ENCODE results near the gene PRDM13. TPM values are rescaled to one million over a fixed set of nuclear protein-coding genes. Genes with fewer than 3 reads are reported as not detected.

The PRDM13 gene
- total and polyA plus RNA-seq, 9 of the 15 experiments (the other 6 are each of a cell fraction or from before 2014, with no cell fraction given), result not detected

DNA sequence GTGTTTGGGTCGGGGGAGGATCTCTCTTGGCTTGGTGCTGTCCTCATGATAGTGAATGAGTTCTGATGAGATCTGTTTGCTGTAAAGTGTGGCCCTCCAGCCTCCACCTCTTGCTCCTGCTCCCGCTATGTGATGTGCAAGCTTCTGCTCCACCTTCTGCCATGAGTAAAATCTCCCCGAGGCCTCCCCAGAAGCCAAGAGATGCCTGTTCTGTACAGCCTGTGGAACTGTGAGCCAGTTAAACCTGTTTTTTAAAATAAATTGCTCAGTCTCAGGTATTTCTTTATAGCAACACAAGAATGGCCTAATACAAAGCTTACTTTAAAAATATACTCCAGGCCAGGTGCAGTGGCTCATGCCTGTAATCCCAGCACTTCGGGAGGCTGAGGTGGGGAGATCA lies 26.9 kb upstream of the PRDM13 start (continued):
- TF ChIP-seq PBX2 (CRISPR knock-in tag; IDR thresholded peaks at IDR 0.05; ENCODE audit: low read depth) (no peak), PBX2 (tag; conservative IDR thresholded peaks at IDR 0.05; ENCODE audit: low read depth) (no peak), SRF (CRISPR knock-in tag; IDR thresholded peaks at IDR 0.05) (no peak), PRMT5 (CRISPR knock-in tag; IDR thresholded peaks at IDR 0.05) (no peak), ZNF586 (CRISPR knock-in tag; conservative IDR thresholded peaks at IDR 0.05) (no peak), ZNF217 (CRISPR knock-in tag; IDR thresholded peaks at IDR 0.05) (no peak), IRF1 (CRISPR knock-in tag; IDR thresholded peaks at IDR 0.05; ENCODE audit: borderline replicate concordance) (no peak), ZNF282 (CRISPR knock-in tag; IDR thresholded peaks at IDR 0.05) (no peak)

DNA sequence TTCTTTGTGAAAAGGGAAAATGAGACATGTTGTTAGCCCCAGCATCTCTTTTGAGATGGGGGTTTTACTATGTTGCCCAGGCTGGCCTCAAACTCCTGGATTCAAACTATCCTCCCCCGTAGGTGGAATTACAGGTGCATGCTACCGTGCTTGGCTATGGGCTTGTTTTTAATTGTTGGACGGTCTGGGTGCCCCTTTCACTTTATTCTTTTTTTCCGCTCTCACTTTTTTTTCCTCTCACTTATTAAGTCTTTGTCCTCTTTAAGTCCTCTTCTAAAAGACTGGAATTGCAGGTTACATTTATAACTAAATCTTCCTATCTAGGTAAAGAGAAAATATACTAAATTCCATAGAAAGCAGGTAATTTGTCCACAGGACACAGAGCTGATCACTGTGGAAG lies 18.8 kb upstream of the PRDM13 start:
- in situ Hi-C loops (cut with MboI) (no loop called here), intact Hi-C loops (cut with micrococcal nuclease) (no loop called here)
- Histone ChIP-seq H3K9me1 (ENCODE audit: control insufficient read depth, insufficient read depth, low read length) (no peaks in the 10 kb centered on the region), H3K9ac (ENCODE audit: insufficient read depth in 1 of 2, low read depth in 2 of 2, low read length in 2 of 2) (no peak overlapping the region), H3K27me3 (ENCODE audit: control insufficient read depth in 2 of 2, insufficient read depth in 2 of 2, low read length in 2 of 2) (peaks cover 37 to 49% of the 10 kb centered on the region in 2 experiments), H4K20me1 (replicated peaks; ENCODE audit: control insufficient read depth, insufficient read depth, low read length) (no peaks in the 10 kb centered on the region), H3K27ac (ENCODE audit: extremely low read depth, low read depth, low read length) (no peak overlapping the region), H3K9me3 (replicated peaks; ENCODE audit: control insufficient read depth, insufficient read depth, low read depth, low read length) (no peaks in the 10 kb centered on the region), H3K4me1 (replicated peaks in 1 of 2; ENCODE audit: control insufficient read depth in 2 of 2, insufficient read depth in 2 of 2, low read length in 2 of 2) (peaks cover 0 to 21% of the 10 kb centered on the region in 2 experiments; a peak in 2 of 5 replicates), H3K36me3 (ENCODE audit: control insufficient read depth, insufficient read depth, low read length) (no peaks in the 10 kb centered on the region), H2AFZ (ENCODE audit: low read depth, low read length) (no peak overlapping the region), H3K4me3 (no peak overlapping the region), H3K4me2 (ENCODE audit: insufficient read depth, low read length) (no peak overlapping the region), H3K79me2 (ENCODE audit: control insufficient read depth, insufficient read depth, low read length) (no peaks in the 10 kb centered on the region)
- 0% methylated on average over 4 of the region's 4 CpGs for WGBS (ENCODE audit: insufficient coverage, low coverage, missing lambda C conversion rate)
- DNase-seq (ENCODE audit: extremely low read depth in 1 of 4, low spot score in 3 of 4) (no peak), FAIRE-seq (no peak), ATAC-seq (no peak)
- no TSS peak for BruUV-seq (replicated peaks)
- CTCF ChIA-PET (ENCODE audit: low intra/inter-chr PET ratio), result no interaction called here
- POLR2A ChIA-PET, result interaction anchor here (0.6 kb wide), 1 partner anchor 15 kb away, joined by 3 read pairs; no protein-coding TSS in a partner anchor
- TF ChIP-seq POLR2G (IDR thresholded peaks at IDR 0.05; ENCODE audit: low read depth, low read length) (no peak), U2AF2 (optimal IDR thresholded peaks at IDR 0.05; ENCODE audit: low read depth, low read length) (no peak), MTA1 (IDR thresholded peaks at IDR 0.05; ENCODE audit: borderline replicate concordance) (no peak), SAFB2 (IDR thresholded peaks at IDR 0.05; ENCODE audit: borderline replicate concordance, low read depth, low read length, severe bottlenecking) (no peak), PHF21A (IDR thresholded peaks at IDR 0.05; ENCODE audit: borderline replicate concordance, low read depth) (no peak), RBM22 (IDR thresholded peaks at IDR 0.05; ENCODE audit: low read depth, low read length, poor library complexity, severe bottlenecking) (no peak), CBFA2T2 (conservative IDR thresholded peaks at IDR 0.05) (no peak), HMG20A (CRISPR knock-in tag; conservative IDR thresholded peaks at IDR 0.05) (no peak)
- TF ChIP-seq, protein P1, sequence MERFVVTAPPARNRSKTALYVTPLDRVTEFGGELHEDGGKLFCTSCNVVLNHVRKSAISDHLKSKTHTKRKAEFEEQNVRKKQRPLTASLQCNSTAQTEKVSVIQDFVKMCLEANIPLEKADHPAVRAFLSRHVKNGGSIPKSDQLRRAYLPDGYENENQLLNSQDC (CRISPR knock-in tag; IDR thresholded peaks at IDR 0.05), result no peak

All from K562 (cell line).